Hepatocyte (in vitro differentiated cells): ENCODE data around the gene GYPC.

Experiments used
- EZH2 ChIP-seq: fragments of 200-600 bp; sonication (generic); IDR thresholded peaks from 2 replicates; pipeline ENCODE4 v1.6.1; 2016; ENCODE audit warnings: antibody characterized with exemption, mild to moderate bottlenecking, borderline replicate concordance
- TF ChIP-seq, protein P1 (sequence below): fragments of 200-600 bp; sonication (generic); IDR thresholded peaks from 2 replicates; pipeline ENCODE4 v1.5.1; 2016; ENCODE audit warnings: antibody characterized with exemption, mild to moderate bottlenecking; ENCODE audit not compliant: poor library complexity

DNA sequence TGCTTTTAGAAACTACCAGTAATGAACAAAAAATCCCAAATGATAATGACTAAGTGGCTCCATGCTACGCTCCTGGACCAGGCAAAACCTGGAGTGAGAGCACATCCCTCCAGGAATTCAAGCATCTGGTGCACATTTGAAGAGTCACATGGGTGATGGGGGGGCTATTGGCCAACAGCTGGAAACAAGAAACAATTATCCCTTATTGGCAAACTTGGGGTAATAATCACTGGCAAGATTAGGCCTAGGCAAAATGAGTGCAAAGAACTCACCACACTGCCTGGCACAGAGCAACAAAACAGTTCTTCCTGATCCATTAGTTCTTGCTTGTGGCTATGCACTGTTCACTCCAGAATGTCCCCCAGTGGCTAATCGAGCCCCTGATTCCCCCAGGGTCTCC is 66.1 kb downstream of the GYPC start:
- TF ChIP-seq, protein P1, sequence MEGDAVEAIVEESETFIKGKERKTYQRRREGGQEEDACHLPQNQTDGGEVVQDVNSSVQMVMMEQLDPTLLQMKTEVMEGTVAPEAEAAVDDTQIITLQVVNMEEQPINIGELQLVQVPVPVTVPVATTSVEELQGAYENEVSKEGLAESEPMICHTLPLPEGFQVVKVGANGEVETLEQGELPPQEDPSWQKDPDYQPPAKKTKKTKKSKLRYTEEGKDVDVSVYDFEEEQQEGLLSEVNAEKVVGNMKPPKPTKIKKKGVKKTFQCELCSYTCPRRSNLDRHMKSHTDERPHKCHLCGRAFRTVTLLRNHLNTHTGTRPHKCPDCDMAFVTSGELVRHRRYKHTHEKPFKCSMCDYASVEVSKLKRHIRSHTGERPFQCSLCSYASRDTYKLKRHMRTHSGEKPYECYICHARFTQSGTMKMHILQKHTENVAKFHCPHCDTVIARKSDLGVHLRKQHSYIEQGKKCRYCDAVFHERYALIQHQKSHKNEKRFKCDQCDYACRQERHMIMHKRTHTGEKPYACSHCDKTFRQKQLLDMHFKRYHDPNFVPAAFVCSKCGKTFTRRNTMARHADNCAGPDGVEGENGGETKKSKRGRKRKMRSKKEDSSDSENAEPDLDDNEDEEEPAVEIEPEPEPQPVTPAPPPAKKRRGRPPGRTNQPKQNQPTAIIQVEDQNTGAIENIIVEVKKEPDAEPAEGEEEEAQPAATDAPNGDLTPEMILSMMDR: no peak
- no peak for TF ChIP-seq EZH2
